Stimulated activated CD8-positive, alpha-beta memory T cell treated with anti-CD3 and anti-CD28 coated beads, Interleukin-12 subunit alpha, Interleukin-12 subunit beta, amount 100 ng/mL, for 24 hours (primary cell): ENCODE results near the gene MCFD2.
"Not testable (repeated sequence)": the region's sequence is repeated elsewhere in the genome, so short reads cannot be mapped to it uniquely, and the experiment has no call there.

Experiments used
- DNase-seq: peaks from one replicate; pipeline ENCODE4 v3.0.0-alpha.2; 2020; ENCODE audit errors: extremely low read depth

Gene MCFD2

DNA sequence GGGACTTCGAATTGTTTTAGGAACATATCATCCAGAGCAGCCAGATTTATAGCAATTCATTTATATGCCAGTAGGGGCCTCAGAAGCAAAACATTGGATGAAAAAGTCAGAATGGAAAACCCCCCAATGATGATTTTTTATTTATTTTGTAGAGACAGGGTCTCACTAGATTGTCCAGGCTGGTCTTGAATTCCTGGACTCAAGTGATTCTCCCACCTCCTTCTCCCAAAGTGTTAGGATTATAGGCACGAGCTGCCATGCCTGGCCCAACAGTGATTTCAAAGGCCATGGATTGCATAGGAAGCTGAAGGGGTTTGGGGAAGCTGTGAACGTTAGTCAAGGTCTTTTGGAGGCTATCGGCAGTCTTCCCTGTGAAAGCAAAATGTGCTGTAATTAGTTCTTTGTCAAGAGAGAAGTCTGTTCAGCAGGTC is 21.9 kb upstream of the MCFD2 start:
- DNase-seq = no peak

DNA sequence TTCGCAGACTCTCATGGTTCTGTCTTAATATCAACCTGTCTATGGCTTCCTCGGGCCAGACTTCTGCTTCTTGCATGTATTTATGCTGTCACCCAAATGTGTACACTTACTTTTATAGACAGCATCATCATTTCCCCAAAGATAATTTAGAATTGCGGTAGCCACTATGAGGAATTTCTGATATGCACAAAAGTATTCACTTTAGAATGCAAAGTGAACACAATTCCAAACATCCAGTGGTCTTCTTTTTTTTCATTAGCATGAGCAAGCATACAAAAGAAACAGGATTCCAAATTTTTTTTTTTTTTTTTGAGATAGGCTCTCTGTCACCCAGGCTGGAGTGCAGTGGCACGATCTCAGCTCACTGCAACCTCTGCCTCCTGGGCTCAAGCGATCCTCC is 21.0 kb upstream of the MCFD2 start:
- no peak for DNase-seq

DNA sequence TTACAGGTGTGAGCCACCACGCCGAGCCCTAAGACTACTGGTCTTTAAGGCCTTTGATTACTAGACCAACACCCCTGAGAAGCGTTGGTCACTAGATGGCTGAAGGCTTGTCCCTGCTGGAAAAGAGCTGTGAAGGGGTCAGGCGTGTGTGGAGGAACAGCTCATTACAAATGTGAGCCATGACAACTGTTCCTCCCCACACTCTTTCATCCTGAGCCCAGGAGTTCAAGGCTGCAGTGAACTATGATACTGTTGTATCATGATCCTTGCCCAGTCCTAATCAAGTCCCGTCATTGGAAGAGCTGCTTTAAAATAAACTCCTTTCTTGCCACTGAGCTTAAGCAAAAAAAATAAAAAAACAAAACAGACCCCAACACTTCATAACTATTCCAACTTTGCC is 19.5 kb upstream of the MCFD2 start:
- DNase-seq = no peak

DNA sequence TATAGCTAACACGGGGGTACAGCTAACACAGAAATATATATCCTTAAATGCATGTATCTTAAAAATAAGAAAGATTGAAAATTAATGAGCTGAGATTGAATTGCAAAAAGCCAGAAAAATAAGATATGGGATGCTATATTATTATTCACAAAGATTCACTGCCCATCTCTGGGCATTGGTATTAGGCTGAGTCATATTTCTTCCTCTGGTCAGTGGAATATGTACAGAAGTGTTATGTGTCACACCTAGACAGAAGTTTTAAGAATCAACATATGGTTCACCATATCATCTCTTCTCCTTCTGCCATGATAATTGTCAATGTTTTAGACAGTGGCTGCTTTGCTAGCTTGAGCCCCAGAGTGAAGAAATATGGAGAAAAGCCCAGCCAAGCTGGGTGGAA is 14.0 kb upstream of the MCFD2 start:
- DNase-seq = no peak

DNA sequence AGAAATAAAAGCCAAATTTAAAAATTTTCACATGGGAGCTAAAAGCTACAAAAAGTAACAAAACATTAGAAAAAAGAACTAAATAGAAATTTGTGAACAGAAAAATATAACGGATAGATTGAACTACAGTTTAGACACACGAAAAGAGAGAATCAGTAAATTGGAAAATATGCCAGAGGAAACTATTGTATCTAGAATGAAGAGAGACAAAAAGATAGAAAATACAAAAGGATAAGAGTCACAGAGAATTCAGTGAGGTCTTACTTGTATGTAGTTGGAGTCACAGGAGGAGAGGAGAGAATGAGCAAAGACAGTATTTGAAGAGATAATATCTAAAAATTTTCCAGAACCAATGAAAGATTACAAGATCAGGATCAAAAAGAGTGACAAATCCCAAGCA is 11.3 kb upstream of the MCFD2 start:
- no peak for DNase-seq

DNA sequence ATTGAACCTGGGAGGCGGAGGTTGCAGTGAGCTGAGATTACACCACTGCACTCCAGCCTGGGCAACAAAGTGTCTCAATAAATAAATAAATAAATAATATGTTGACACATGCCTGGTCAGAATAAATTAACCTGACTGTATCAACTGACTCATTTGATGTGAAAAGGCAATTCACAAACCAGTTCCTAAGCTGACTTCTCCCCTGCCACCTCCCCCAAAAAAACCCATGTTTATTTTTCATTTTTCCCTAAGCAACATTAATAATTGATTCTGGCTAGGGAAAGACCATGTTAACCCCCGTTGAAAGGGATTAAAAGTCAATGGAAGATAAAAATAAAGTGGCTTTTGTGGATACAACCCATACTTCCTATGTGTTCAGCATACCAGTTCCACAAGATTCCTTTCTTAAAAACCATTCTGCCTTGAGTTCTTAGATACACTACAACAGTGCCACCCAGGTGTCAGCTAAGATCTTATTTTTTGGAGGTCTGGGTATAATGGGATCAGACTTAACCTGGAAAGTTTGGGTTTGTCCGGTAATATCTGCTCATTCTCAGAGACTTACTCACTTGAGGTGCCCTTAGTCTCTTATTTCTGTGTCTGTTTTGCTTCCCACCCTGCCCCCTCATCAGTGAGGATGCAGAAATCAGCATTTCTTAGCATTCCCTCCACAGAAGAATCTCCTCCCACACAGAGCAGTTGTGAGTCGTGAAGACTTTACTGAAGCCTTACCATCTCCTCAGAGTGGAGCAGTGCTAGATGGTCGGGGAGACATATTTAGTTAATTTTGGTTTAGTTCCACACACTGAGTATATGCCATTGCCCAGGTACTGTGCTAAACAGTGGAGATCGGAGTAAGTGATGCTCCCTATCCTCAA is 10.1 kb upstream of the MCFD2 start:
- DNase-seq = no peak

DNA sequence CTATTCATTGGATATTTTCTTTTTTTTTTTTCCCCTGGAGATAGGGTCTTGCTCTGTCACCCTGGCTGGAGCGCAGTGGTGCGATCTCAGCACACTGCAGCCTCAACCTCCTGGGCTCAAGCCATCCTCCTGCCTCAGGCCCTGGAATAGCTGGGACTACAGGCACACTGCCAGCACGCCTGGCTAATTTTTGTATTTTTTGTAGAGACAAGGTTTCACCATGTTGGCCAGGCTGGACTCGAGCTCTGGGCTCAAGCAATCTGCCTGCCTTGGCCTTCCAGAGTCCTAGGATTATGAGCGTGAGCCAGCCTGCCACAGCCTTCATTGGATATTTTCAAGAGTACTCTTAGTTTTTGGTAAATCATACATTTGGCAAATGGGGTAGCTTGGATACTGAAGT is 9.0 kb upstream of the MCFD2 start:
- DNase-seq = no peak

DNA sequence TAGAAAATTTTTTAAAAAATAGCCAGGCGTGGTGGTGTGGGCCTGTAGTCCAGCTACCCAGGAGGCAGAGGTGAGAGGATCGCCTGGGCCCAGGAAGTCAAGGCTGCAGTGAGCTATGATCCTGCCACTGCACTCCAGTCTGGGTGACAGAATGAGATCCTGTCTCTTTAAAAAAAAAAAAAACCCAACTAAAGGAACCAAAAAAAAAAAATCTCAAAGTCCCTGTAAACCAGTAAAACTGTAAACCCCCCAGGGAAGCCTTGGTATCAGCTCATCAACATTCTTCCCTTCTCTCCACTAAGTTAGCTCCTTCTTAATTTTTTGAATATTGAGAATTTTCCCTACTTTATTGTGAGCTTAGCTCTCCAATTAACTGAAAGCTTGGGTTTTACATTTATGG is 8.4 kb upstream of the MCFD2 start:
- DNase-seq = no peak

DNA sequence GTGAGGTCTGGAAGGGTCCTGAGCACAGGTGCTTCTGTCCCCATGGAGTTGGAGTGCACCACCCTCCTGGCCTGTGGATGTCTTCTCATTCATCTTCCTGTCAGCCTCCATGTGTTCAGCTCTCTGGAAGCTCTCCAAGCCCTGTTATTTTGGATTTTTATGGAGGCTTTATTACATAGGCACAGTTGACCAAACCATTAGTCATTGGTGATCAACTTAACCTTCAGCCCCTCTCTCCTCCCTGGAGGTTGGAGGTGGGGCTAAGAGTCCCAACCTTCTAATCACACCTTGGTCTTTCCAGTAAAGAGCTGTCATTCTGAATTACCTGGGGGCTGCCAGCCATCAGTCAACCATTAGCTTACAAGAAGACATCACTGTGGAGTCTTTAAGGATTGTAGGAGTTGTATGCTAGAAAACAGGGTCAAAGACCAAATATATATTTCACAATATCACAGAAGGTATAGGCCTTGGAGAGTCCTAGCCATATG is 7.5 kb upstream of the MCFD2 start:
- DNase-seq = no peak

DNA sequence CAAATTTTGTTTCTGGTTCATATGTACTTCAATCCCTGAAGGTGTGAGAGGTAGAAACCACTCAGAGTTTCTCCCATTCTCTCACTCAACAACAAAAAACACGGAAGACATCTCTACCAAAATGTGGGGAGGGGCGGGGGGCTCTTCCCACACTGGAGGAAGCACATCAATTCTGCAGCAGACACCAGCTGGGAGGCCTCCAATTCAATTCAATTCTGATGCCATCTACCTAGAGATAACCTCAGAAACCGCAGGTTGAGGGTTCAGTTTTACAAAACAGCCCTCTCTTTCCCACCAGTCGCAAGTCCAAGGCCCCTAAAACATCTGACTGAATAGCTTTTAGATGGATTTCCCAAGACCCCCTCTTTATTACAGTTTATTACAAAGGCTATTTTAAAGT is 7.0 kb upstream of the MCFD2 start:
- DNase-seq = no peak

DNA sequence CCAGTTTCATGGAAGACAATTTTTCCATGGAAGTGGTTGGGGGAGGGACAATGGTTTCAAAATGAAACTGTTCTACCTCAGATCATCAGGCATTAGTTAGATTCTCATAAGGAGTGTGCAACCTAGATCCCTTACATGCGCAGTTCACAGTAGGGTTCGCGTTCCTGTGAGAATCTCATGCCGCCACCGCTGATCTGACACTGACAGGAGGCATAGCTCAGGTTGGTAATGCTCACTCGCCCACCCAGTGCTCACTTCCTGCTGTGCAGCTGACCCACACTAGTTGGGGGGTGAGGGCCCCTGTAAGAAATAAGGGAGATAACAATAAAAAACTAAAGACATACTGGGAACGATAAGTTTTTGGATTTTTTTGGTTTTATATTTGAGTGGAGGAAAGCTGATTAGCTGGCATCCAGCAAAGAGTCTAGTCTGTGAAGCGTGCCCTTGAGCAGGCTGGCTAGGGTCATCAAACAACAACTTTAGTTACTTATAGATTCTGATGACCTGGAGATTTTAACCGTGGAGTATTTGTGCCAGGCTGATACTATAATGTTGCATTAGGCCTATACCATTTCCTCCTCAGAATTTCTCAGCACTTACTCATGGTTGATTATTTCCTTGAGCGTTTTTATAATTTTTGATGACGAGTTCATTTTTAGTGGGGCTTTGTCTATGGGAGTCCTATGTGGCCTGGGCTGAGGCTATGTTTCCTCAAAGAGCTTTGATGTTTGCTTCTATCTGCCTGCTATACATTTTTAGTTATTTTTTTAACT is 6.3 kb upstream of the MCFD2 start:
- DNase-seq = no peak

DNA sequence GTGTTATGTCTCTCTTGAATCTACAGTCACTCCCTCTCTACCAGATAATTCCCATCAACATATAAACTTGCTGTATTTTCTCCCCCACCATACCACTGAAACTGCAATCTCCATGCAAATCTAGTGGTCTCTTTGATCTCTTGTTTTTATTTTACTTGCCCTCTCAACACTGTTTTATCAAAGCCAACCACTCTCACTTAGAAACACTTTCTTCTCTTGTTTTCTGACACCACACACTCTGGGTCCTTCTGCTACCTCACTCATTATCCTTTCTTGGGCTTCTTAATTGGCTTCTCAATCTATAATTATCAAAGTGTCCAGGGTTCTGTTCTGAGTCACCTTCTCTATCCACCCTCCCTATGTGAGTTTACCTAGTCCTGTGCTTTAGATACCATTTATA is 2.0 kb upstream of the MCFD2 start:
- no peak for DNase-seq

DNA sequence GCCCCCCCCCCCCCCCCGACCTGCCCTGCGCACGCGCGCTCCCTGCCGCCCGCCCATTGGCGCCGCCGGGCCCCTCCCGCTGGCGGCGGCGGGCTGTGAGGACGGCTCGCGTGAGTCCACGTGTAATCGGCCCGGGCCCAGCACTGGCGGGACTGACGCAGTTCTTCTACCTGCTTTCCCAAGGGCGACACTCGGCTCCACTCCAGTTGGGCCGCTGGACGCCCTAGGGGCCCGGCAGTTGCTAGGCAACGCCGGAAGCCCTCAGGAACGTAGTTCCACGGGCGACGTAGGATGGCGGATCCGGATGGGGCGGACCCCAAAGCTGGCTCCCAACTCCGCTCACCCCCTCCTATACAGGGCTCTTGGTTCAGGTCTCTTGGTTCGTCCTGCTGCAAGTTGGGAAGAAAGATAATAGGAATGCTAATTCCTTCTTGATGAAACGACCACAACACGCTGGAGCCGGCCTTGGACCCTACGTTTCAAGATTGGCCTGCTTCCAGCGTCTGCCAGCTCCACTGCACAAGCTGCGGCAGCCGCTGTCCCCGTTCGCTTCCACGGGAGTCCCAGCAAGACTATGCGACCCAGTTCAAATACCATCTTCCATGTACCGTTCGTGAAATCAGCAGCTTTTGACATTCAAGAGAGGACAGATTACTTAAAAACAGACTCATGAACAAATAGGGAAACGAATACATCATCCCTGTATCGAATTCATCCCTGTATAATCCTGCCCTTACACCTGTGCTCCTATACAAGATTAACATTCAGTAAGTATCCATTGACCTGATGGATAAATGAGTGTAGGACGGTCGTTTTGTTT is 415 bp upstream of the MCFD2 start:
- DNase-seq = peak; percentile 35

DNA sequence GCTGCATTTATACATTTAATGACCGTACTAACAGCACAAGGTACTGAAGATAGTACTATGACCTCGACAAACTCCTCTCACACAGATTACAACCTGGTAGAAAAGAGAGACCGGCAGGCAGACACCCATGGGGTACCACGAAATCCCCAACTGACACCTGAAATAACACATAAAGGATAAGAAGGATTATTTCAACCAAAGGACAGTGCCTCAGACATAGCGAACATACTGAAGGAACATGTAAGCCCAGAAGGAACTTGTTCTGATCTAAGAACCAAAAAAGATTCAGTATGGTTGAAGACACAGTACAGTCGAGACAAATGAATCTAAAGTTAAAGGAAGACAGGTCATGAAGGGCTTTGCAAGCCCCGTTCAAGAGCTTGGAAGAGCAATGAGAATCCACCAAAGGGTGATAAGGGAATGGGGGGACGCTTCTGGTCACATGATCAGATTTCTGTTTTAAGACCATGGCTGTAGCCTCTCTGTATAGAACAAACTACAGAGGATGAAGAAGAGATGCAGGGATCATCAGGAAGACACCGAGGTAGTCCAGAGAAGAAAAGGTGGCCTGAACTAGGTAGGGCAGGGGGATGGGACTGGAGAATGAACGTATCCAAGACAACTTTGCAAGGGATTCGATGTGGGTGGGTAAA is 902 bp downstream of the MCFD2 start:
- DNase-seq = no peak

DNA sequence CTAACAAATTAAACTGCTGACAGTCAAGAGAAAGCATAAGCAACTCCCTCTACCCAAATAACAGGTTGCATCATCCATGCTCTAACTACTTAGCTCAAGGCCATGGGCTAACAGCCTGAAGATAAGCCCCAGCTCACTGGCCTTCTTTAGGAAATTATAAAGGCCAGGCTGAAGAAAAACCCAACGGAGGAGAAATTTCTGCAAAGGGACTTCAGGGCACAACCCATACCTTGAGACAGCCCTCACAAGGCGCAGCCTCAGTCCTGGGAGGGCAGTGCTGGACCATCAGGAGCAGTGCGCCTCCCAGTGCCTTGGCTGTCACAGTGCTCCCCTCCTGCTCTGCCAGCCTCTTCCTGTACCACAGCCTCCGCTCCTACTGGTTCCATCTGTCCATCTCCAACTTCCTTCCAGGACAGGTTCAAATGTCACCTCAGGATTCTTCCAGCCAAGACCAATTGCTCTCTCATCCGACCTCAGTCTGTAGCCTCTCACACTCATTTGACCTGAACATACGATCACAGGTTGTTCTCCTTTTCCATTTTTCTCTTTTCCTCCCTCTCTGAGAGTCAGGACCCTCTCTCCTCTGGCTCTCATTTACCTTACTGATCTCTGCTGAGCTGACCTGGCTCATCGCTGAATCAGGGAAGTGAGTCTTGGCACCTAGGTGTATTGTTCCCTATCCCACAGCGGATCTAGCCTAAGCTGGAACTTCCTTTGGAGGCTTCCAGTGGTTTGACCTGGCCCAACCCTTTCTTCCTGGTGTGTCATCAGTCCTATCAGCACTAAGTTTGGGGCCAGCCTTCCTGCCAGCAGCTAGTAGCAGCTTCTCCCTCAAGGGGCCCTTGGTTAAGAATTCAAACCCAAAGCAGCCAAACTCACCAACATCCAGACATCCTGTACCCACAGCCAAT is 1.9 kb downstream of the MCFD2 start:
- no peak for DNase-seq

DNA sequence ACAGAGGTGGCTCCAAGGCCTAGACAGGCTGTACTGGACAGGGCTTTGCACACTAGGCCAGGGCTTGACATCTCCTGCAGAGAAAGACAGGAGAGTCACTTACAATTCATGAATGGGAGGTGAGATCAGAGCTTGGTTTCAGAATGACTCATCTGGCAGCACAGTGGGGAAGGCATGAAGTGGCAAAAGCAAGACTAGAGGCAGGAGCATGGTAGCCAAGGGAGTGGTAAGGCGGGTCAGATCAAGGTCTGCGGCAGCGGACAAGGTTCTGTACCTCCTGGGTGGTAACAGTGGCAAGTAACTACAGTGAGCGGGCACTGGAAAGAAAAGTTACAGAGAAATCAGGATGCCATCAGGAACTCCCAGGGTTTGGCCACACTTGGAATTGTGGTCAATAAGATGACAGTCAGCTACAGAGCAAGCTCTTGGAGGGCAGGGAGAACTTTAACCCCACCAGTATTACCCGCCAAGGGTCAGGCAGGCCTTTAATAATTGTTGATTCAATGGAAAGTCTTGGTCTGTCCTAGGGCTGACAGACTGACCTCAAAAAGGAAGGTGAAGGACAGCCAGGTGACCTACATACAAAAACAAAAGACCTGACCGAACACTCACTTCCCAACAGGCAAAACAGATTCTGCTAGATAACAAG is 5.7 kb downstream of the MCFD2 start:
- no peak for DNase-seq

DNA sequence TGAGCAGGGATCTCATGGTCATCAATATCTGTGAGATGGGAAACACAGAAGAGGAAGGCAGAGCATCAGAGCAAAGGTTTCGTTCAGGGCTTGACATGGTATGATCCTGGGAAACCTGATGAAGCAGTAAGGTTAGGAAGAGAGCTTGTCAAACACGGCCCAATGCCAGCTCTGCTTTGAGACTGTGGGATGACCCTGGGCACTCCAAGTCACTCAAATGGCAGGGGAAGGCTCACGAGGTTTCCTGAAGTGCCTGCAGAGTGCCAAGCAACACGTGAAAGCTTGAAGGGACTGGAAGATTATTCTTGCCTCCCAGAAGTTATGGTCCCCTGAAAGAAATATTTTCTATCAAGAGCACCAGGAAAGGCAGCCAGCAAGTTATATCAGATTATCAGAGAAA is 6.5 kb downstream of the MCFD2 start:
- no peak for DNase-seq

DNA sequence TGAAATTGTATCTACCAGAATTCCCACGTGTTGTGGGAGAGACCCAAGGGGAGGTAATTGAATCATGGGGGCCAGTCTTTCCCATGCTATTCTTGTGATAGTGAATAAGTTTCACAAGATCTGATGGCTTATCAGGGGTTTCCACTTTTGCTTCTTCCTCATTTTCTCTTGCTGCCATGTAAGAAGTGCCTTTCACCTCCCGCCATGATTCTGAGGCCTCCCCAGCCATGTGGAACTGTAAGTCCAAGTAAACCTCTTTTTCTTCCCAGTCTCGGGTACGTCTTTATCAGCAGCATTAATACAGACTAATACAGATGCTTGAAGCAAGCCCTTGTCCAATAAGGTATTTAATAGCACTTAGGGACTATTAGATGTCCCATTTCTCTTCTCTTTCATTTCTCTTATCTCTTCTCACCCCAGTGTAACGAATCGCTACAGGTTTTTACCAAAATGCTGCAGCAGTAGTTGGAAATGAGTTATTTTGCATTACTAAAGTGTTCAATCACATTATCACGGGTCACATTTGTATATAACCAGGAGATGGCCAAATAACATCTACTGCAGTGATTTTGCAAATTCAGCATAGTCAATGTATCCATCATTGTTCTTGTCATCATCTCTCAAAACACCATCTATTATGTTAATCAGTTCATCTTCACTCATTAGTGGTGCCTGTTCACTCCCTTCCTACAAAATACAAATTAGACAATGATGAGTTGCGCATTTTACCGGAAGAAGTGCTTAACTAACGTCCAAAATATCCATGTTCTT is 10.5 kb downstream of the MCFD2 start:
- DNase-seq = not testable (repeated sequence)

DNA sequence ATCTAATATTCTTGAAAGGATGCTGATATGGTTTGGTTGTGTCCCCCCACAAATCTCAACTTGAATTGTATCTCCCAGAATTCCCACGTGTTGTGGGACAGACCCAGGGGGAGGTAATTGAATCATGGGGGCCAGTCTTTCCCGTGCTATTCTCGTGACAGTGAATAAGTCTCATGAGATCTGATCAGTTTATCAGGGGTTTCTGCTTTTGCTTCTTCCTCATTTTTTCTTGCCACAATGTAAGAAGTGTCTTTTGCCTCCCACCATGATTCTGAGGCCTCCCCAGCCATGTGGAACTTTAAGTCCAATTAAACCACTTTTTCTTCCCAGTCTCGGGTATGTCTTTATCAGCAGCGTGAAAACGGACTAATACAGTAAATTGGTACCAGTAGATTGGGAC is 12.6 kb downstream of the MCFD2 start:
- DNase-seq = not testable (repeated sequence)
